ENCODE results near the gene CENPE.

Gene CENPE

DNA sequence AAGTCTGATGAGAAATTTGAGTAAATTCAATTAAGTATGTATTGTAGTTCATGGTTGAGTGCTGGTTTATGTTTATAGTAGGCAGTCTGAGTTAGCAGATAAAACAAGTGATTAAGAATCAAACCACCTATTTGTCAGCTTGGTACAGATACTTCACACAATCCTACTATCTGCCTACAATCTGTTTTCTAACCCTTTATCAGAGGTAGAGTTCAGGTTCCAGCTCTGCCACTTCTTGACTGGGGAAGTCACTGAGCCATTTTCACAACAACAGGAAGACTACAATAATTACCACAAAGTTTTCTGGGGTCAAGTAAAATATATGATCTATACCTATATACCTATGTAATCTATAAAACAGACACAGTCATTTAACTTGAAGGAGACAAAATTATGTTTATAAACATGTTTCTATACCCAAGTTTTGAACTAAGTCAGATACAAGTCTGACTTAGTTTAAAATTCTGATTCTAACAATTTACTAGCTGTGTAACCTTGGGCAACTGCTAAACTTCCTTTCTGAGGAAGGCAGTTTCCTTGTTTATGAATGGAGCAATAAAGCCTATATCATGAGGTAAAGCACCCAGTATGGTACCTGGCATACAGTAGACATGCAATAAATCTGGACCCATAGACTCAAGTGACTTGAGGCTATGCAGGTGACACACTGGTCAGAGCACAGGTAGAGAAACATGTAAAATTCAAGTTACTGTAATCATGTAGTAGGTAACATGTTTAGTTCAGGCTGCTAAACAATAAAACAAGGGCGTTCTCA is 61.3 kb downstream of the CENPE start:
- DNase-seq (ENCODE audit: low read depth): no peak
- no peak for TF ChIP-seq CTCF (IDR thresholded peaks at IDR 0.05; ENCODE audit: control insufficient read depth, insufficient read depth, low read depth, low read length, missing control alignments)
- H3K4me3 ChIP-seq (ENCODE audit: control insufficient read depth, low read depth, low read length): no peak overlapping the region

DNA sequence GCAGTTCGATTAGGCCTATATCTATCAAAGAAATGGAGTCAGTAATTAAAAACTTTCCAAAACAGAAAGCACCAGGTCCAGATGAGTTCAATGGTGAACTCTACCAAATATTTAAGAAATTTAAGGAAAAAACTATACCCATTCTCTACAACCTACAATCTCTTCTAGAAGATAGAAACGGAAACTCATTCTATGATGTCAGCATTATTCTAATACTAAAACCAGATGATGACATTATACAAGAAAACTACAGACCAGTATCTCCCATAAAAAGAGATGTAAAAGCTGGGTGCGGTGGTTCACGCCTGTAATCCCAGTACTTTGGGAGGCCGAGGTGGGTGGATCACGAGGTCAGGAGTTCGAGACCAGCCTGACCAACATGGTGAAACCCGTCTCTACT is 69.0 kb downstream of the CENPE start:
- DNase-seq (ENCODE audit: low read depth): no peak
- no peak for TF ChIP-seq CTCF (IDR thresholded peaks at IDR 0.05; ENCODE audit: control insufficient read depth, insufficient read depth, low read depth, low read length, missing control alignments)
- H3K4me3 ChIP-seq (ENCODE audit: control insufficient read depth, low read depth, low read length): no peak overlapping the region

DNA sequence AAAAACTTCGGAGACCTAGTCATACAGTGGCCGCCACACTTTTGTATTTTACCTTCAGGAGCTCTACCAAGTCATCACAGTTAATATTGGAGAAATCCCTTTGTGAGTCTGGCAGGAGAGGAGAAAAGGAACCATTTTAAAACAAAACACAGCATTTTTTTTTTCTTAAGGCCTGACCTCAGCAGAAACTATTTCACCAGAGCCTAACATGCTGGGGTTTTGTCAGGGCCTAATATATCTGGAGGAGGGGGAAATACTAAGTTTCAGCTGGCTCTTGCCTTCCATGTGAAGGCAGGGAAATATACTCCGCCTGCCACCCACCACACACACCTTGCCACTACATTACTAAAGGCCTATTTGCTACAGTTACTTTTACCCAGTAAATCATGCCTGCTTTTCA is 72.0 kb downstream of the CENPE start:
- TF ChIP-seq CTCF (IDR thresholded peaks at IDR 0.05; ENCODE audit: control insufficient read depth, insufficient read depth, low read depth, low read length, missing control alignments): no peak
- no peak for DNase-seq (ENCODE audit: low read depth)
- no peak overlapping the region for H3K4me3 ChIP-seq (ENCODE audit: control insufficient read depth, low read depth, low read length)

DNA sequence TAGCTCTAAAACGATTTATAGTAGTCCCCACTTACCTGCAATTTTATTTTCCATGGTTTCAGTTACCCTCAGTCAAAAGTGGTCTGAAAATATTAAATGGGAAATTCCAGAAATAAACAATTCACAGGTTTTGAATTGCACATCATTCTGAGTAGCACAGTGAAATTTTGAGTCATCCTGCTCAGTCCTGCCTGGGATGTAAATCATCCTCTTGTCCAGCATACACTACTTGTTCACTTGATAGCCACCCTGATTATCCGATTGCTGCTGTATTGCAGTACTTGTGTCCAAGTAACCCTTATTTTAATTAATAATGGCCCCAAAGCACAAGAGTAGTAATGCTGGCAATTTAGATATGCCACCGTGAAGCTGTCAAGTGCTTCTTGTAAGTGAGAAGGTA is 75.0 kb downstream of the CENPE start:
- no peak for TF ChIP-seq CTCF (IDR thresholded peaks at IDR 0.05; ENCODE audit: control insufficient read depth, insufficient read depth, low read depth, low read length, missing control alignments)

DNA sequence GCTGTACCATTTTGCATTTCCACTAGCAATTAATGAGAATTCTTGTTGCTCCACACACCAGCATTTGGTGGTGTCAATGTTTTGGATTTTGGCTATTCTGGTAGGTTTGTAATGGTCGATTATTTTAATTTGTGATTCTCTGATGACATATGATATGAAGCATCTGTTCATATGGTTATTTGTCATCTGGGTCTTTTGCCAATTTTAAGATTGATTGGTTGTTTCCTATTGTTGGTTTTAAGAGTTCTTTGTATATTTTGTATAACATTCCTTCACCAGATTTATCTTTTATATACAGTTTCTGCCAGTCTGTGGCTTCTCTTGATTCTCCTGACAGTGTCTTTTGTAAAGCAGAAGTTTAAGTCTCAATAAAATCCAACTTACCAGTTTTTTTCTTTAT is 80.0 kb downstream of the CENPE start:
- TF ChIP-seq CTCF (IDR thresholded peaks at IDR 0.05; ENCODE audit: control insufficient read depth, insufficient read depth, low read depth, low read length, missing control alignments): no peak
- DNase-seq (ENCODE audit: low read depth): no peak
- no peak overlapping the region for H3K4me3 ChIP-seq (ENCODE audit: control insufficient read depth, low read depth, low read length)

More for the DNA sequence above, 75.0 kb downstream of the CENPE start:
- DNase-seq (ENCODE audit: low read depth): no peak
- no peak overlapping the region for H3K4me3 ChIP-seq (ENCODE audit: control insufficient read depth, low read depth, low read length)

DNA sequence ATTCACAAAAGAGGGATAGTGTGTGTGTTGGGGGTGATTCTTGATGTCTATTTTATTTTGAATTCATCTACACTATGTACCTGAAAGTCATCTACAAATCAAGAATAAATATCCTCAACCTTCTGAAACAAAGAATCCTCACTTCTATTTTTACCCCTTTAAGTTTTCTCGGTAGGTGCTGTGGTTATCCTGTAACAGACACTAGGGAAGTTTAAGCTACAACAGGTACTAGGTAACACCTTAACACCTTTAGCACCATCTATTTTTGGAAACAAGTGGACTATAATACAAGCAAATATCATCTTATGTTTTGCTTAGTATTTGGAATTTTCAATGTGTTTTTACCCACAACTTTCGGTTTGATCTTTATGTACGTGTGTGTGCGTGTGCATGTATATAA is 86.5 kb downstream of the CENPE start:
- TF ChIP-seq CTCF (IDR thresholded peaks at IDR 0.05; ENCODE audit: control insufficient read depth, insufficient read depth, low read depth, low read length, missing control alignments): no peak
- no peak for DNase-seq (ENCODE audit: low read depth)
- no peak overlapping the region for H3K4me3 ChIP-seq (ENCODE audit: control insufficient read depth, low read depth, low read length)
